A549 (cell line): ENCODE data around the gene C1GALT1C1. TPM values are rescaled to one million over a fixed set of nuclear protein-coding genes. Genes with fewer than 3 reads are reported as not detected.
"Not testable (repeated sequence)": the region's sequence is repeated elsewhere in the genome, so short reads cannot be mapped to it uniquely, and the experiment has no call there.

ENCODE experiments used
- ATAC-seq, 2 experiments: fragments of 200-7000 bp in 1 of 2; fragments of >200 bp in 1 of 2; cut with Nextera tagmentation in 1 of 2; cut with Tn5 transposase in 1 of 2; 3 replicates each; pipeline versions ENCODE4 v1.8.0 to v1.9.1; 2018 to 2020; ENCODE audit warnings: mild to moderate bottlenecking in 1 of 2, moderate library complexity in 1 of 2
- CTCF ChIA-PET: fragments of 300-600 bp; sonication (Branson Sonifier 250); formaldehyde crosslinking; extraction: SDS; loops from one replicate; lab custom pipeline; 2021; ENCODE audit warnings: antibody characterized with exemption, inconsistent platforms; lab: Yijun Ruan, JAX
- POLR2A ChIA-PET: fragments of 350-600 bp; formaldehyde crosslinking; extraction: SDS; loops from one replicate; lab custom pipeline; 2021; ENCODE audit warnings: antibody characterized with exemption, inconsistent platforms; lab: Yijun Ruan, JAX
- DNase-seq, 2 experiments: peaks; one replicate each; pipeline versions ENCODE4 v3.0.0 to v3.0.0-alpha.2; 2011 to 2016; ENCODE audit warnings: low read depth in 1 of 2, low spot score in 1 of 2
- FAIRE-seq: peaks from 2 replicates; lab custom pipeline; 2011; peaks lifted over from hg19 to GRCh38; lab: Jason Lieb, UNC
- H3K27ac ChIP-seq, 2 experiments: fragments of >200 bp; sonication (Bioruptor Twin); formaldehyde crosslinking; 3 replicates each; pipeline ENCODE4 v1.5.1; 2016 to 2017
- H3K4me1 ChIP-seq: fragments of >200 bp; sonication (Bioruptor Twin); formaldehyde crosslinking; 3 replicates; pipeline ENCODE4 v1.6.1; 2016
- H3K4me2 ChIP-seq: fragments of >200 bp; sonication (Bioruptor Twin); formaldehyde crosslinking; 3 replicates; pipeline ENCODE4 v1.6.1; 2016
- H3K4me3 ChIP-seq: fragments of >200 bp; sonication (Bioruptor Twin); formaldehyde crosslinking; 3 replicates; pipeline ENCODE4 v1.5.1; 2016
- H3K9me3 ChIP-seq: fragments of >200 bp; sonication (Bioruptor Twin); formaldehyde crosslinking; 3 replicates; pipeline ENCODE4 v1.6.1; 2016
- BHLHE40 ChIP-seq: IDR thresholded peaks from 2 replicates; pipeline ENCODE4 v1.6.1; 2012; ENCODE audit warnings: low read depth, low read length, inconsistent platforms
- CBX2 ChIP-seq: fragments of 200-600 bp; sonication (generic); IDR thresholded peaks from 2 replicates; pipeline ENCODE4 v1.6.1; 2016; ENCODE audit warnings: low read depth, mild to moderate bottlenecking, borderline replicate concordance
- CBX8 ChIP-seq: fragments of 200-600 bp; sonication (generic); IDR thresholded peaks from 2 replicates; pipeline ENCODE4 v1.6.1; 2016
- CHD4 ChIP-seq: fragments of 200-600 bp; sonication (generic); IDR thresholded peaks from 2 replicates; pipeline ENCODE4 v1.6.1; 2016; ENCODE audit warnings: antibody characterized with exemption, mild to moderate bottlenecking, borderline replicate concordance
- CTCF ChIP-seq: fragments of >200 bp; sonication (Bioruptor Twin); formaldehyde crosslinking; IDR thresholded peaks from 3 replicates; pipeline ENCODE4 v1.5.1; 2016
- E2F6 ChIP-seq: IDR thresholded peaks from 2 replicates; pipeline ENCODE4 v1.6.1; 2012; ENCODE audit warnings: low read depth, borderline replicate concordance
- ESRRA ChIP-seq: fragments of 150-350 bp; IDR thresholded peaks from 2 replicates; pipeline ENCODE4 v1.6.1; 2014; ENCODE audit warnings: mild to moderate bottlenecking, low read length, borderline replicate concordance
- FOSL2 ChIP-seq, 2 experiments: fragments of 450-650 bp in 1 of 2; fragments of >200 bp in 1 of 2; sonication (Bioruptor Twin) in 1 of 2; formaldehyde crosslinking; IDR thresholded peaks; 2 replicates each; pipeline versions ENCODE4 v1.5.0 to v1.6.1; 2016 to 2020; ENCODE audit warnings: mild to moderate bottlenecking in 1 of 2, moderate library complexity in 1 of 2
- GATA3 ChIP-seq: IDR thresholded peaks from 2 replicates; pipeline ENCODE4 v1.6.1; 2012; ENCODE audit warnings: borderline replicate concordance
- HDAC2 ChIP-seq: fragments of 200-600 bp; sonication (generic); IDR thresholded peaks from 2 replicates; pipeline ENCODE4 v1.6.1; 2016
- HOXB13 ChIP-seq: fragments of 250-450 bp; sonication (Bioruptor Pico); IDR thresholded peaks from 2 replicates; pipeline ENCODE4 v1.5.0; 2020; ENCODE audit warnings: low read depth, mild to moderate bottlenecking, moderate library complexity
- KDM1A ChIP-seq: fragments of 200-600 bp; sonication (generic); IDR thresholded peaks from 2 replicates; pipeline ENCODE4 v1.6.1; 2016; ENCODE audit warnings: low read depth, mild to moderate bottlenecking
- MAZ ChIP-seq: fragments of 150-350 bp; IDR thresholded peaks from 2 replicates; pipeline ENCODE4 v1.6.1; 2014; ENCODE audit warnings: antibody characterized with exemption, low read depth, low read length, borderline replicate concordance
- MYC ChIP-seq: IDR thresholded peaks from 2 replicates; pipeline ENCODE4 v1.6.1; 2012; ENCODE audit warnings: mild to moderate bottlenecking, inconsistent platforms, low read length, improper control_type of control experiment, borderline replicate concordance
- NPAS2 ChIP-seq: fragments of 250-450 bp; sonication (Bioruptor Pico); IDR thresholded peaks from 2 replicates; pipeline ENCODE4 v1.8.0; 2022; ENCODE audit warnings: mild to moderate bottlenecking, moderate library complexity, borderline replicate concordance
- POLR2AphosphoS2 ChIP-seq: conservative IDR thresholded peaks from 2 replicates; pipeline ENCODE4 v1.6.1; 2012; ENCODE audit warnings: low read length, improper control_type of control experiment, inconsistent platforms
- RARB ChIP-seq: fragments of 250-450 bp; sonication (Bioruptor Pico); IDR thresholded peaks from 2 replicates; pipeline ENCODE4 v1.8.0; 2021; ENCODE audit warnings: mild to moderate bottlenecking, moderate library complexity
- RCOR1 ChIP-seq: fragments of 150-350 bp; IDR thresholded peaks from 2 replicates; pipeline ENCODE4 v1.6.1; 2014; ENCODE audit warnings: antibody characterized with exemption, low read length, low read depth
- REST ChIP-seq: fragments of 200-600 bp; sonication (generic); IDR thresholded peaks from 2 replicates; pipeline ENCODE4 v1.6.1; 2016; ENCODE audit warnings: antibody characterized with exemption, mild to moderate bottlenecking, moderate library complexity
- SMC3 ChIP-seq: fragments of >200 bp; sonication (Bioruptor Twin); formaldehyde crosslinking; IDR thresholded peaks from 3 replicates; pipeline ENCODE4 v1.6.1; 2018; ENCODE audit warnings: inconsistent platforms
- ZC3H11A ChIP-seq: fragments of 450-650 bp; IDR thresholded peaks from 2 replicates; pipeline ENCODE4 v1.6.1; 2014; ENCODE audit warnings: antibody characterized with exemption, mild to moderate bottlenecking
- WGBS: methylation state at CpG from one replicate; pipeline ENCODE4 v1.1.6; 2017; ENCODE audit errors: missing lambda C conversion rate; 5-methylcytosine and 5-hydroxymethylcytosine counted together
- polyA plus RNA-seq, 4 experiments: library from polyadenylated mRNA; depleted of rRNA in 3 of 4; stranded (reverse); fragments of >200 nt; fragmentation: RNase III in 1 of 4; extraction: RNeasy Plus Mini Kit Qiagen cat#74134 plus additional on column Dnase treatment in 1 of 4; gene quantifications; 2 replicates in 3 of 4; 3 replicates in 1 of 4; pipeline ENCODE4 v1.2.3, GENCODE V29; 2011 to 2017

Gene C1GALT1C1
- polyA plus RNA-seq, 2 of the 4 experiments (the other 2 are of a cell fraction) = 38.4 to 49.6 TPM

- ChIA-PET CTCF (no interaction called here), POLR2A (interaction anchor here (1.1 kb wide), 1 partner anchor 68 kb away, joined by 5 read pairs; the partner anchor contains the start of gene MCTS1)
- Histone ChIP-seq H3K4me1 (peaks cover 21% of the 10 kb centered on the region), H3K4me3 (no peak overlapping the region), H3K4me2 (peak overlapping the region; percentile 37), H3K9me3 (no peaks in the 10 kb centered on the region), H3K27ac (peak overlapping the region; percentile 69 to 81)
- DNase-seq (peak in 1 of 2 experiments; percentile 2), FAIRE-seq (no peak)
- TF ChIP-seq CBX8 (no peak), KDM1A (no peak), ESRRA (no peak), GATA3 (no peak), HDAC2 (no peak), CTCF (no peak), RCOR1 (no peak), CBX2 (no peak)
- TF ChIP-seq, all 56 proteins: peak for 0
- ATAC-seq = peak in 1 of 2 experiments; percentile 41; a peak in 2 of 6 replicates
Measured at GRCh38 chrX:120671963-120672362, 42.1 kb upstream of the C1GALT1C1 start.

GRCh38 chrX:120668357-120668756 is 38.5 kb upstream of the C1GALT1C1 start:
- H3K4me3 ChIP-seq = no peak overlapping the region
- H3K27ac ChIP-seq = 0 out of 6 replicates have a peak overlapping the region, but pooled peaks of 1 of the 2 experiments have one; percentile 11
- peaks cover 21% of the 10 kb centered on the region for H3K4me1 ChIP-seq
- DNase-seq = no peak
- H3K9me3 ChIP-seq = no peaks in the 10 kb centered on the region
- CTCF ChIA-PET = interaction anchor here (1.5 kb wide), 1 partner anchor 42 kb away, joined by 3 read pairs; no protein-coding TSS in a partner anchor
- H3K4me2 ChIP-seq = no peak overlapping the region
- ATAC-seq = no peak
- POLR2A ChIA-PET = no interaction called here
- TF ChIP-seq FOSL2 (IDR thresholded peaks at IDR 0.05) (no peak), FOSL2 (CRISPR knock-in tag; IDR thresholded peaks at IDR 0.05) (no peak), CBX8 (no peak), MAZ (no peak), MYC (no peak), E2F6 (no peak), CHD4 (no peak), NPAS2 (CRISPR knock-in tag) (no peak), HOXB13 (CRISPR knock-in tag) (no peak), POLR2AphosphoS2 (no peak)
- TF ChIP-seq, all 56 proteins: peak for 0
- FAIRE-seq = no peak

GRCh38 chrX:120664535-120664934 is 34.7 kb upstream of the C1GALT1C1 start:
- H3K4me2 ChIP-seq, H3K9me3 ChIP-seq, H3K4me1 ChIP-seq, ATAC-seq, POLR2A ChIA-PET, DNase-seq, FAIRE-seq, H3K4me3 ChIP-seq: not testable (repeated sequence)
- peak overlapping the region in 1 of 2 experiments; percentile 50; a peak in 3 of 6 replicates for H3K27ac ChIP-seq
- WGBS = 70% methylated on average over 4 of the region's 4 CpGs
- TF ChIP-seq ZC3H11A = peak; percentile 95
- CTCF ChIA-PET = interaction anchor here (0.6 to 2.5 kb wide), 15 partner anchors 9 to 172 kb away, joined by 3 to 18 read pairs (median 3); partner anchors contain the start of gene CUL4B

- Histone ChIP-seq H3K27ac (peak overlapping the region in 1 of 2 experiments; percentile 50; a peak in 2 of 6 replicates), H3K4me3 (no peak overlapping the region), H3K4me1 (0 out of 3 replicates have a peak, but pooled peaks cover 4% of the 10 kb centered on the region), H3K4me2 (no peak overlapping the region), H3K9me3 (no peaks in the 10 kb centered on the region)
- CTCF ChIA-PET = interaction anchor here (0.5 to 2.5 kb wide), 21 partner anchors 10 to 171 kb away, joined by 3 to 18 read pairs (median 3); partner anchors contain the start of gene CUL4B
- DNase-seq (peak in 1 of 2 experiments; percentile 42), FAIRE-seq (peak; percentile 23), ATAC-seq (no peak; a peak in 1 of 6 replicates)
- 3% methylated on average over 1 of the region's 1 CpG for WGBS
- POLR2A ChIA-PET = interaction anchor here (0.9 kb wide), 1 partner anchor 60 kb away, joined by 3 read pairs; the partner anchor contains the start of gene MCTS1
- TF ChIP-seq HOXB13 (CRISPR knock-in tag) = no peak
- TF ChIP-seq REST = no peak
- TF ChIP-seq CTCF = peak; percentile 55
- TF ChIP-seq BHLHE40 = no peak
- TF ChIP-seq RARB (CRISPR knock-in tag) = no peak
- TF ChIP-seq MAZ = no peak
- peak; percentile 67 for TF ChIP-seq SMC3
Measured at GRCh38 chrX:120664081-120664480, 34.2 kb upstream of the C1GALT1C1 start.
